Liver (tissue), 9 donors: ENCODE data around the gene RASAL2. TPM values are rescaled to one million over a fixed set of nuclear protein-coding genes. Genes with fewer than 3 reads are reported as not detected.

Experiments used
- DNase-seq: peaks from one replicate; pipeline ENCODE4 v3.0.0-alpha.2; 2017; ENCODE audit warnings: low spot score
- H3K27ac ChIP-seq, 2 donors: one replicate each; pipeline ENCODE4 v1.7.0; 2013; ENCODE audit warnings: inconsistent platforms in 2 of 2, low read length in 2 of 2, control low read depth in 1 of 2, low read depth in 1 of 2, mild to moderate bottlenecking in 1 of 2
- H3K27me3 ChIP-seq, 4 donors: one replicate each; pipeline versions ENCODE4 v1.6.1 to v1.7.0; 2013; ENCODE audit warnings: low read length in 3 of 4, inconsistent platforms in 1 of 4, mild to moderate bottlenecking in 1 of 4, moderate library complexity in 1 of 4; ENCODE audit not compliant: control insufficient read depth in 4 of 4, insufficient read depth in 4 of 4
- H3K36me3 ChIP-seq, 4 donors: one replicate each; pipeline versions ENCODE4 v1.6.1 to v1.7.0; 2013; ENCODE audit warnings: low read length in 3 of 4, mild to moderate bottlenecking in 3 of 4, low read depth in 1 of 4, moderate library complexity in 1 of 4; ENCODE audit not compliant: control insufficient read depth in 4 of 4, insufficient read depth in 3 of 4
- H3K4me1 ChIP-seq, 4 donors: one replicate each; pipeline versions ENCODE4 v1.6.1 to v1.7.0; 2013; ENCODE audit warnings: low read length in 3 of 4, mild to moderate bottlenecking in 3 of 4, moderate library complexity in 1 of 4; ENCODE audit not compliant: control insufficient read depth in 4 of 4, insufficient read depth in 4 of 4
- H3K4me3 ChIP-seq, 3 donors: one replicate each; pipeline versions ENCODE4 v1.6.1 to v1.7.0; 2013; ENCODE audit warnings: low read length in 3 of 3, control low read depth in 1 of 3, low read depth in 1 of 3, mild to moderate bottlenecking in 1 of 3
- H3K9ac ChIP-seq, 2 donors: one replicate each; pipeline ENCODE4 v1.7.0; 2013; ENCODE audit warnings: low read length in 2 of 2, mild to moderate bottlenecking in 2 of 2, moderate library complexity in 2 of 2, control low read depth in 1 of 2, low read depth in 1 of 2
- H3K9me3 ChIP-seq, 4 donors: one replicate each; pipeline versions ENCODE4 v1.6.1 to v1.7.0; 2013; ENCODE audit warnings: low read length in 3 of 4; ENCODE audit not compliant: control insufficient read depth in 4 of 4
- EGR1 ChIP-seq, 2 donors: IDR thresholded peaks; 2 replicates each; pipeline ENCODE4 v1.6.1; 2016 to 2018; ENCODE audit warnings: antibody characterized with exemption in 2 of 2, low read depth in 2 of 2
- FOXA1 ChIP-seq: IDR thresholded peaks from 2 replicates; pipeline ENCODE4 v1.6.1; 2016; ENCODE audit warnings: antibody characterized with exemption
- FOXA2 ChIP-seq: IDR thresholded peaks from 2 replicates; pipeline ENCODE4 v1.6.1; 2016; ENCODE audit warnings: antibody characterized with exemption
- GABPA ChIP-seq, 2 donors: IDR thresholded peaks in 1 of 2; conservative IDR thresholded peaks in 1 of 2; 2 replicates each; pipeline ENCODE4 v1.6.1; 2016; ENCODE audit warnings: antibody characterized with exemption in 2 of 2, mild to moderate bottlenecking in 1 of 2, moderate library complexity in 1 of 2
- HNF4A ChIP-seq, 2 donors: conservative IDR thresholded peaks; 2 replicates each; pipeline ENCODE4 v1.6.1; 2016; ENCODE audit warnings: antibody characterized with exemption in 2 of 2, mild to moderate bottlenecking in 2 of 2
- HNF4G ChIP-seq: IDR thresholded peaks from 2 replicates; pipeline ENCODE4 v1.6.1; 2016; ENCODE audit warnings: antibody characterized with exemption
- JUND ChIP-seq, 2 donors: IDR thresholded peaks; 2 replicates each; pipeline ENCODE4 v1.6.1; 2016; ENCODE audit warnings: antibody characterized with exemption in 2 of 2
- MAX ChIP-seq: IDR thresholded peaks from 2 replicates; pipeline ENCODE4 v1.6.1; 2016; ENCODE audit warnings: antibody characterized with exemption
- NR2F2 ChIP-seq: IDR thresholded peaks from 2 replicates; pipeline ENCODE4 v1.6.1; 2016; ENCODE audit warnings: antibody characterized with exemption
- RAD21 ChIP-seq, 2 donors: IDR thresholded peaks; 2 replicates each; pipeline ENCODE4 v1.6.1; 2016; ENCODE audit warnings: antibody characterized with exemption in 2 of 2, mild to moderate bottlenecking in 2 of 2
- REST ChIP-seq: IDR thresholded peaks from 2 replicates; pipeline ENCODE4 v1.6.1; 2016; ENCODE audit warnings: antibody characterized with exemption, mild to moderate bottlenecking
- RXRA ChIP-seq, 2 donors: IDR thresholded peaks; 2 replicates each; pipeline ENCODE4 v1.6.1; 2017 to 2018; ENCODE audit warnings: antibody characterized with exemption in 2 of 2, mild to moderate bottlenecking in 1 of 2
- SP1 ChIP-seq: IDR thresholded peaks from 2 replicates; pipeline ENCODE4 v1.6.1; 2018; ENCODE audit warnings: antibody characterized with exemption, mild to moderate bottlenecking
- TAF1 ChIP-seq: conservative IDR thresholded peaks from 2 replicates; pipeline ENCODE4 v1.6.1; 2016; ENCODE audit warnings: antibody characterized with exemption, mild to moderate bottlenecking
- YY1 ChIP-seq: IDR thresholded peaks from 2 replicates; pipeline ENCODE4 v1.6.1; 2016; ENCODE audit warnings: antibody characterized with exemption, mild to moderate bottlenecking
- WGBS: extraction: QIAGEN DNeasy Blood & Tissue Kit; methylation state at CpG from one replicate; pipeline ENCODE4 v1.1.7; 2013; 5-methylcytosine and 5-hydroxymethylcytosine counted together
- polyA plus RNA-seq, 2 donors: library from polyadenylated mRNA; stranded (reverse) in 1 of 2; unstranded in 1 of 2; fragments of 200-250 nt in 1 of 2; fragments of >200 nt in 1 of 2; fragmentation: Nextera tagmentation in 1 of 2; extraction: Ambion mirVana in 1 of 2; gene quantifications; one replicate each; pipeline versions ENCODE4 v1.2.1 to v1.2.3, GENCODE V29; 2013 to 2015
- total RNA-seq, 2 donors: library from RNA; depleted of rRNA; stranded (reverse); fragments of >200 nt; gene quantifications; one replicate each; pipeline ENCODE4 v1.2.3, GENCODE V29; 2014
- TF ChIP-seq, protein P1 (sequence below): IDR thresholded peaks from 2 replicates; pipeline ENCODE4 v1.6.1; 2016; ENCODE audit warnings: antibody characterized with exemption
- TF ChIP-seq, protein P2 (sequence below): fragments of 150-350 bp; IDR thresholded peaks from 2 replicates; pipeline ENCODE4 v1.5.1; 2017; ENCODE audit warnings: improper control_type of control experiment, low read depth, low read length; ENCODE audit not compliant: missing input control
- TF ChIP-seq, protein P3 (sequence below): IDR thresholded peaks from 2 replicates; pipeline ENCODE4 v1.6.1; 2016; ENCODE audit warnings: antibody characterized with exemption
- donor health status: healthy.
- donor health status: healthy.
- donor health status: healthy.
- donor health status: healthy.
- donor health status: healthy.

Gene RASAL2
- total and polyA plus RNA-seq, 4 donors: 1.8 to 8.1 (median 4.1) TPM

- TF ChIP-seq FOXA2: peak; percentile 60
- TF ChIP-seq, protein P1, sequence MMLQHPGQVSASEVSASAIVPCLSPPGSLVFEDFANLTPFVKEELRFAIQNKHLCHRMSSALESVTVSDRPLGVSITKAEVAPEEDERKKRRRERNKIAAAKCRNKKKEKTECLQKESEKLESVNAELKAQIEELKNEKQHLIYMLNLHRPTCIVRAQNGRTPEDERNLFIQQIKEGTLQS: peak; percentile 55
- TF ChIP-seq NR2F2: no peak
- TF ChIP-seq, protein P2, sequence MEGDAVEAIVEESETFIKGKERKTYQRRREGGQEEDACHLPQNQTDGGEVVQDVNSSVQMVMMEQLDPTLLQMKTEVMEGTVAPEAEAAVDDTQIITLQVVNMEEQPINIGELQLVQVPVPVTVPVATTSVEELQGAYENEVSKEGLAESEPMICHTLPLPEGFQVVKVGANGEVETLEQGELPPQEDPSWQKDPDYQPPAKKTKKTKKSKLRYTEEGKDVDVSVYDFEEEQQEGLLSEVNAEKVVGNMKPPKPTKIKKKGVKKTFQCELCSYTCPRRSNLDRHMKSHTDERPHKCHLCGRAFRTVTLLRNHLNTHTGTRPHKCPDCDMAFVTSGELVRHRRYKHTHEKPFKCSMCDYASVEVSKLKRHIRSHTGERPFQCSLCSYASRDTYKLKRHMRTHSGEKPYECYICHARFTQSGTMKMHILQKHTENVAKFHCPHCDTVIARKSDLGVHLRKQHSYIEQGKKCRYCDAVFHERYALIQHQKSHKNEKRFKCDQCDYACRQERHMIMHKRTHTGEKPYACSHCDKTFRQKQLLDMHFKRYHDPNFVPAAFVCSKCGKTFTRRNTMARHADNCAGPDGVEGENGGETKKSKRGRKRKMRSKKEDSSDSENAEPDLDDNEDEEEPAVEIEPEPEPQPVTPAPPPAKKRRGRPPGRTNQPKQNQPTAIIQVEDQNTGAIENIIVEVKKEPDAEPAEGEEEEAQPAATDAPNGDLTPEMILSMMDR: peak; percentile 5
- peak; percentile 70 for TF ChIP-seq SP1
- TF ChIP-seq REST: peak; percentile 35
- peak in 1 of 2 donors; percentile 33 for TF ChIP-seq GABPA (IDR thresholded peaks at IDR 0.05 in 1 of 2, conservative IDR thresholded peaks at IDR 0.05 in 1 of 2)
- no peak for TF ChIP-seq TAF1
- TF ChIP-seq MAX: peak; percentile 78
- peak; percentile 84 for TF ChIP-seq YY1
- peak; percentile 57 to 66 for TF ChIP-seq JUND (IDR thresholded peaks at IDR 0.05)
- TF ChIP-seq, protein P3, sequence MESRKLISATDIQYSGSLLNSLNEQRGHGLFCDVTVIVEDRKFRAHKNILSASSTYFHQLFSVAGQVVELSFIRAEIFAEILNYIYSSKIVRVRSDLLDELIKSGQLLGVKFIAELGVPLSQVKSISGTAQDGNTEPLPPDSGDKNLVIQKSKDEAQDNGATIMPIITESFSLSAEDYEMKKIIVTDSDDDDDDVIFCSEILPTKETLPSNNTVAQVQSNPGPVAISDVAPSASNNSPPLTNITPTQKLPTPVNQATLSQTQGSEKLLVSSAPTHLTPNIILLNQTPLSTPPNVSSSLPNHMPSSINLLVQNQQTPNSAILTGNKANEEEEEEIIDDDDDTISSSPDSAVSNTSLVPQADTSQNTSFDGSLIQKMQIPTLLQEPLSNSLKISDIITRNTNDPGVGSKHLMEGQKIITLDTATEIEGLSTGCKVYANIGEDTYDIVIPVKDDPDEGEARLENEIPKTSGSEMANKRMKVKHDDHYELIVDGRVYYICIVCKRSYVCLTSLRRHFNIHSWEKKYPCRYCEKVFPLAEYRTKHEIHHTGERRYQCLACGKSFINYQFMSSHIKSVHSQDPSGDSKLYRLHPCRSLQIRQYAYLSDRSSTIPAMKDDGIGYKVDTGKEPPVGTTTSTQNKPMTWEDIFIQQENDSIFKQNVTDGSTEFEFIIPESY: peak; percentile 48
- no peak for TF ChIP-seq HNF4G
- no peak for TF ChIP-seq EGR1 (IDR thresholded peaks at IDR 0.05; ENCODE audit: low read depth in 2 of 2)
- peak; percentile 50 to 60 for TF ChIP-seq HNF4A (conservative IDR thresholded peaks at IDR 0.05)
- peak; percentile 43 to 64 for TF ChIP-seq RAD21 (IDR thresholded peaks at IDR 0.05)
- TF ChIP-seq FOXA1: no peak
- peak; percentile 54 to 71 for TF ChIP-seq RXRA (IDR thresholded peaks at IDR 0.05)
- peak overlapping the region in 1 of 2 donors; percentile 48 for H3K9ac ChIP-seq
- no peak overlapping the region for H3K4me3 ChIP-seq
- 24% methylated on average over 10 of the region's 10 CpGs for WGBS
- H3K27me3 ChIP-seq: no peaks in the 10 kb centered on the region
- H3K9me3 ChIP-seq: no peaks in the 10 kb centered on the region
- H3K4me1 ChIP-seq: peaks cover 2 to 20% (median 11%) of the 10 kb centered on the region in 4 donors
- no peak for DNase-seq
- H3K27ac ChIP-seq: peak overlapping the region; percentile 68 to 69
- no peaks in the 10 kb centered on the region for H3K36me3 ChIP-seq
These were observed 41.0 kb upstream of the RASAL2 start for GRCh38 chr1:178052650-178053461.
